ENCODE results near the gene DEFB119.

The DEFB119 gene

DNA sequence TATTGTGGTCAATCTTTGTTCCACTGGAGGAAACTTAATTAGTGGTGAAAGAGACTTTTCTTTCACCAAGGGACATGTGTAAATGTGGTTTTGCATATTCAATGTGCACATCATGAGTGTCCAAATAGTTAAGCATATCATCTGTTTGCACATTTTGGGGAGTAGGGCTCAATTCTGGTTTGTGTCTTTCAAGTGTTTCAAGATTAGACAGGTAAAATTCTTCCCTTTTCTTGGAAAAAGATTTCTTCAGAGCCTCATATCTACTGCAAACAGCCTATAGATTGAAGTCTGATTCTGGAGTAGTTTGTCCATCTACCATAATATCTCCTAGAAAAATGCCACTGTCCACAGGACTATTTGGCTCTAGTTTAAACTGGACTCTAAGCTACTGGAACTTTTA lies 48.9 kb downstream of the DEFB119 start:
- H3K4me3 ChIP-seq, result no peak overlapping the region
- DNase-seq (ENCODE audit: low read depth, low spot score), result no peak
- TF ChIP-seq POLR2AphosphoS5 (IDR thresholded peaks at IDR 0.05; ENCODE audit: borderline replicate concordance, low read depth, low read length) (no peak), EZH2 (IDR thresholded peaks at IDR 0.05) (no peak), FOXP2 (optimal IDR thresholded peaks at IDR 0.05; ENCODE audit: control extremely low read depth, extremely low read length, insufficient read depth) (no peak)

DNA sequence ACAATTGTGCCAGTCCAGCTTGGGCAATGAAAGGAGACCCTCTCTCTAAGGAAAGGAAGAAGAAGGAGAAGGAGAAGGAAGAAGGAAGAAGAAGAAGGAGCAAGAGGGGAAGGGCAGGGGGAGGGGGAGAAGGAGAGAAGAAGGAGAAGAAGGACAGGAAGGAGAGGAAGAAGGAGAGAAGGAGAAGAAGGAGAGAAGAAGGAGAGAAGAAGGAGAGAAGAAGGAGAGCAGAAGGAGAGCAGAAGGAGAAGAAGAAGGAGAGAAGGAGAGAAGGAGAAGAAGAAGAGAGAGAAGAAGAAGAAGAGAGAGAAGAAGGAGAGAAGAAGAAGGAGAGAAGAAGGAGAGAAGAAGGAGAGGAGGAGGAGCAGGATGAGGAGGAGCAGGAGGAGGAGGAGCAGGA lies 59.5 kb downstream of the DEFB119 start:
- H3K27ac ChIP-seq, result no peak overlapping the region
- no peak overlapping the region for H3K9ac ChIP-seq (ENCODE audit: insufficient read length)
- TF ChIP-seq FOXP2 (optimal IDR thresholded peaks at IDR 0.05; ENCODE audit: control extremely low read depth, extremely low read length, insufficient read depth), result no peak
- TF ChIP-seq EZH2 (IDR thresholded peaks at IDR 0.05), result no peak
- TF ChIP-seq POLR2AphosphoS5 (IDR thresholded peaks at IDR 0.05; ENCODE audit: borderline replicate concordance, low read depth, low read length), result no peak
- DNase-seq (ENCODE audit: low read depth, low spot score), result no peak
- no peaks in the 10 kb centered on the region for H3K9me3 ChIP-seq (ENCODE audit: low read depth, low read length)
- no peaks in the 10 kb centered on the region for H3K36me3 ChIP-seq (ENCODE audit: insufficient read depth, low read length)
- H3K4me3 ChIP-seq, result no peak overlapping the region

More for the DNA sequence above, 48.9 kb downstream of the DEFB119 start:
- Histone ChIP-seq H3K9me3 (ENCODE audit: low read depth, low read length) (no peaks in the 10 kb centered on the region), H3K9ac (ENCODE audit: insufficient read length) (no peak overlapping the region), H3K36me3 (ENCODE audit: insufficient read depth, low read length) (no peaks in the 10 kb centered on the region), H3K27ac (no peak overlapping the region)

All from SK-N-MC (cell line).